ENCODE measurements around the gene HOXC11. TPM values are rescaled to one million over a fixed set of nuclear protein-coding genes. Genes with fewer than 3 reads are reported as not detected.

HOXC11 gene
- total RNA-seq (2014; rRNA removed; shearing (Covaris generic)), result 1.7 and 1.9 TPM in 2 replicates

GRCh38 chr12:53972722-53973235, at the start of gene HOXC11:
Gene HOXC11 (plus strand): TSS chr12:53973126. CDS start chr12:53973242, 116 bp downstream.
- DNase-seq (ENCODE audit: low read depth), result no peak

GRCh38 chr12:53924521-53925405, 48.2 kb upstream of the HOXC11 start:
- DNase-seq (ENCODE audit: low read depth), result no peak

- no peak for DNase-seq (ENCODE audit: low read depth)
Measured at GRCh38 chr12:53927220-53928029, 45.5 kb upstream of the HOXC11 start.

GRCh38 chr12:53928054-53928835, 44.7 kb upstream of the HOXC11 start:
- DNase-seq (ENCODE audit: low read depth), result peak; percentile 55

GRCh38 chr12:53929527-53929926, 43.4 kb upstream of the HOXC11 start:
- DNase-seq (ENCODE audit: low read depth), result no peak

- DNase-seq (ENCODE audit: low read depth), result peak; percentile 34
Measured at GRCh38 chr12:53930591-53931255, 42.2 kb upstream of the HOXC11 start.

- DNase-seq (ENCODE audit: low read depth), result no peak
Measured at GRCh38 chr12:53931844-53932581, 40.9 kb upstream of the HOXC11 start.

GRCh38 chr12:53932915-53933314, 40.0 kb upstream of the HOXC11 start:
- DNase-seq (ENCODE audit: low read depth), result no peak

GRCh38 chr12:53935383-53936341, 37.3 kb upstream of the HOXC11 start:
- no peak for DNase-seq (ENCODE audit: low read depth)

GRCh38 chr12:53937099-53937498, 35.8 kb upstream of the HOXC11 start:
- DNase-seq (ENCODE audit: low read depth), result no peak

GRCh38 chr12:53937596-53938325, 35.2 kb upstream of the HOXC11 start:
- no peak for DNase-seq (ENCODE audit: low read depth)

- peak; percentile 100 for DNase-seq (ENCODE audit: low read depth)
Measured at GRCh38 chr12:53938326-53939140, 34.4 kb upstream of the HOXC11 start, which contains the start of gene HOXC13. Gene HOXC13 (plus strand): TSS chr12:53938831. CDS start chr12:53938907, 76 bp downstream.

GRCh38 chr12:53939141-53940108, 33.5 kb upstream of the HOXC11 start:
- peak; percentile 56 for DNase-seq (ENCODE audit: low read depth)

- DNase-seq (ENCODE audit: low read depth), result peak; percentile 31
Measured at GRCh38 chr12:53940443-53941014, 32.4 kb upstream of the HOXC11 start.

GRCh38 chr12:53941187-53941586, 31.7 kb upstream of the HOXC11 start:
- DNase-seq (ENCODE audit: low read depth), result no peak

- DNase-seq (ENCODE audit: low read depth), result peak; percentile 75
Measured at GRCh38 chr12:53941750-53942149, 31.2 kb upstream of the HOXC11 start.
